ENCODE results near the gene CSRP2.

DNA sequence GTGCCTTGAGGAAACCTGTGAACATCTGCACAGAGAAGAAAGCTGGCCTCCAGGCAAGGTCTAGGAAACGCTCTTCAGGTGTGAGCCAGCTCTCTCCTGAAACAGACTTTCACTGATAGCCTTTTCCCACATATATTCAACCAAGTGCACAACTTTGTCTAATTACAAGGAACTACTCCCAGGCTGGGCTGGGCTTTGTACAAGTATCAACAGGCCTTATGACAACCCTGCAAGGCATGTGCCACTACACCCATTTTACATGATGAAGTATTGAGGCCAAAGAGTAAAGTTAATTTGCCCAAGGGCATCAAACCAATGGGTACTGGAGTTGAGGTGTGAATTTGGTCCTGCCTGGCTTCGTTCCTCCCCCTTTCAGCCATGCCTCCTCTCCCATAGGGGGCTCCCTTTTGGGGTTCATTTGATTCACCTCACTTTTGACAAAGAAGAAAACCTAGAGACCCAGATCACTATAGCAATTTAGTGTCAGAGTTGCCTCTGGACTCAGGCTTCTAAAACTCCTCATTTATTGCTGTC lies 2.1 kb downstream of the CSRP2 start:
- TF ChIP-seq, protein P1, sequence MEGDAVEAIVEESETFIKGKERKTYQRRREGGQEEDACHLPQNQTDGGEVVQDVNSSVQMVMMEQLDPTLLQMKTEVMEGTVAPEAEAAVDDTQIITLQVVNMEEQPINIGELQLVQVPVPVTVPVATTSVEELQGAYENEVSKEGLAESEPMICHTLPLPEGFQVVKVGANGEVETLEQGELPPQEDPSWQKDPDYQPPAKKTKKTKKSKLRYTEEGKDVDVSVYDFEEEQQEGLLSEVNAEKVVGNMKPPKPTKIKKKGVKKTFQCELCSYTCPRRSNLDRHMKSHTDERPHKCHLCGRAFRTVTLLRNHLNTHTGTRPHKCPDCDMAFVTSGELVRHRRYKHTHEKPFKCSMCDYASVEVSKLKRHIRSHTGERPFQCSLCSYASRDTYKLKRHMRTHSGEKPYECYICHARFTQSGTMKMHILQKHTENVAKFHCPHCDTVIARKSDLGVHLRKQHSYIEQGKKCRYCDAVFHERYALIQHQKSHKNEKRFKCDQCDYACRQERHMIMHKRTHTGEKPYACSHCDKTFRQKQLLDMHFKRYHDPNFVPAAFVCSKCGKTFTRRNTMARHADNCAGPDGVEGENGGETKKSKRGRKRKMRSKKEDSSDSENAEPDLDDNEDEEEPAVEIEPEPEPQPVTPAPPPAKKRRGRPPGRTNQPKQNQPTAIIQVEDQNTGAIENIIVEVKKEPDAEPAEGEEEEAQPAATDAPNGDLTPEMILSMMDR (IDR thresholded peaks at IDR 0.05) = no peak
- TF ChIP-seq EP300 (IDR thresholded peaks at IDR 0.05) (no peak), POLR2AphosphoS5 (IDR thresholded peaks at IDR 0.05) (no peak), POLR2A (IDR thresholded peaks at IDR 0.05) (no peak)

Data from suprapubic skin (tissue), 4 donors.